ENCODE measurements around the gene SPACA7. TPM values are rescaled to one million over a fixed set of nuclear protein-coding genes. Genes with fewer than 3 reads are reported as not detected.

SPACA7 gene
- total RNA-seq, 1 donor from 2014 or later = not detected

DNA sequence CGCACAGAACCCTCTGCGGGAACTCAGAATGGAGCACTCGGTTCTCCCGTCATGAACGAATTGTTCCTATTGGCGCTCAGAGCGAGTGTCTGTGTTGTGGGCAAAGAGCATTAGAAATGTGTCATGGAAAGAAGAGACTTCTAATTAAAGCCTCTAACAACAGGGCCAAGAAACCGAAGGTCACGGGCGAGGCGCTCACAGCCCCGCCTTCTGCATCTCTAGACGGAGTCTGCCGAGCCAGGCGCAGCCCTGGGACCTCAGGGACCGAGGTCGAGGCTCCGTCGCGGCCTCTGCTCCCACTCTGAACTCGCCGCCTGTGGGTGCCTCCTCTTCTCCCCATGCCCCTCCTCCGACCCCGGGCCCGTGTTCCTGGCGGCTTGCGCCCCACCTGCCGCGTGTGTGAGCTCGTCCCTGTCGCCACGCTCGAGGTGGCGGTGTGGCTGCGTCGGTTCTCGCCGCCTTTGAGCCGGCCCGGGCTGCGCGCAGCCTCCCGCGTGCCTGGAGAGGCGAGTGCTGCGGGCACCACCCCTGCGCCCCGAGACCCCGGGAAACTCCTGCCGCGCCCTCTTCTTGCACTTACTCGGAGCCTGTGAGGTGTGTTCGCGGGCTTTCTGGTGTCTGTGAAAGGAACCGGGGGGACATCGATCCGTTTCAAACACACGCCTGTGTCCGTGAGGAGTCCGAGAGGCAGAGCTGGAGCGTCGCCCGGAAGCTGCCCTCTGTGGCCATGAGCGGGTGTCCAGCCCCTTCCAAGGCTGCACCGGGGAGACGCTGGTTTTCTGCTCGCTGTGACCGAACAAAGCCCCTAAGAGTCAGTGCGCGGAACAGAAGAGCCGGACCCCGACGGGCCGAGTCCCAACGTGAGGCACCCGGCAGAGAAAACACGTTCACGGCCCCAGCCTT lies 45.4 kb upstream of the SPACA7 start:
- Mint-ChIP-seq H3K4me1 (no peaks in the 10 kb centered on the region), H3K9me3 (no peaks in the 10 kb centered on the region), H3K27me3 (ENCODE audit: low read depth) (peaks cover 65% of the 10 kb centered on the region), H3K4me3 (no peak overlapping the region), H3K36me3 (no peaks in the 10 kb centered on the region), H3K27ac (no peak overlapping the region)
- no peak for DNase-seq (ENCODE audit: low spot score in 2 of 2, unreplicated experiment in 2 of 2)
- TF ChIP-seq, protein P1, sequence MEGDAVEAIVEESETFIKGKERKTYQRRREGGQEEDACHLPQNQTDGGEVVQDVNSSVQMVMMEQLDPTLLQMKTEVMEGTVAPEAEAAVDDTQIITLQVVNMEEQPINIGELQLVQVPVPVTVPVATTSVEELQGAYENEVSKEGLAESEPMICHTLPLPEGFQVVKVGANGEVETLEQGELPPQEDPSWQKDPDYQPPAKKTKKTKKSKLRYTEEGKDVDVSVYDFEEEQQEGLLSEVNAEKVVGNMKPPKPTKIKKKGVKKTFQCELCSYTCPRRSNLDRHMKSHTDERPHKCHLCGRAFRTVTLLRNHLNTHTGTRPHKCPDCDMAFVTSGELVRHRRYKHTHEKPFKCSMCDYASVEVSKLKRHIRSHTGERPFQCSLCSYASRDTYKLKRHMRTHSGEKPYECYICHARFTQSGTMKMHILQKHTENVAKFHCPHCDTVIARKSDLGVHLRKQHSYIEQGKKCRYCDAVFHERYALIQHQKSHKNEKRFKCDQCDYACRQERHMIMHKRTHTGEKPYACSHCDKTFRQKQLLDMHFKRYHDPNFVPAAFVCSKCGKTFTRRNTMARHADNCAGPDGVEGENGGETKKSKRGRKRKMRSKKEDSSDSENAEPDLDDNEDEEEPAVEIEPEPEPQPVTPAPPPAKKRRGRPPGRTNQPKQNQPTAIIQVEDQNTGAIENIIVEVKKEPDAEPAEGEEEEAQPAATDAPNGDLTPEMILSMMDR (IDR thresholded peaks at IDR 0.05; ENCODE audit: unreplicated experiment) = no peak

DNA sequence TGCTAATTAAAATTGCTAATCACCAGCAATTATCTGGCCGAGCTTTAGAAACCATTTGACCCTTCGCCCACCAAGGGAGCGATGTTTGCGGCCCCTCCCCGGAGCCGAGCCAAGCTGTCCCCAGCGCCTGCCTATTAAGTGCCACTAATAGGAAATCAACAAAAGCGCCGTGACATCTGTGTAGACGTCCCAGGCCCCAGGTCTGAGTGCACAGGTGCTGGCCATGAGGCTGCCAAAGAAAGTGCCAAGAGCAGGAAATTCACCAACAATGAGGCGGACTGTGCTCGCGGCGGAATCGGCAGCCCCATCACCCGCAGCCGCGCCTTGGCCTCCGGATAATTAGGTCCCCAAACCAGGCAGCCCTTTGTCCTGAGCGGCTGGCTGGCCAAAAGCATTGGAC lies 44.5 kb upstream of the SPACA7 start:
- Mint-ChIP-seq H3K9me3 (peaks cover 5% of the 10 kb centered on the region), H3K27ac (no peak overlapping the region), H3K27me3 (ENCODE audit: low read depth) (peaks cover 59% of the 10 kb centered on the region), H3K36me3 (no peaks in the 10 kb centered on the region), H3K4me1 (no peaks in the 10 kb centered on the region), H3K4me3 (no peak overlapping the region)
- TF ChIP-seq, protein P1 (IDR thresholded peaks at IDR 0.05; ENCODE audit: unreplicated experiment) = no peak
- DNase-seq (ENCODE audit: low spot score in 2 of 2, unreplicated experiment in 2 of 2) = no peak

DNA sequence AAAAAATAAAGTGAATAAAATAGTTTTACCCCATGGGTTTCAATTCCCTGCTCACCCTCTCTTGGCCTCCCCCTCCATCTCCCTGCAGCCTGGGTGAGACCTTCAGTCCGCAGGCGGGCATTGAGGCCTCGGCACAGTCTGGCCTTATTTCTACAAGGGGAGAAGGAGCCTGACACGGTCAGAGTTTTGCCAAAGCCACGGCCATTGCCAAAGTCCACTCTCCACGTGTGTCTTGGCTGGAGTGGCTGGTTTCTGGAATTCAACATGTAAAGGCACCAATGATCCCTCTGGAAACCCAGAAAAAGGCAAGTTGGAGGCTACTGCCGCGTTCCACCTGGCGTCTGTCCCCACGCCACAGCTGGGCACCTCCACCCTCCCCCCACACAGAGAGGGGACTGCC lies 43.4 kb upstream of the SPACA7 start:
- Mint-ChIP-seq H3K4me3 (no peak overlapping the region), H3K27me3 (ENCODE audit: low read depth) (peaks cover 56% of the 10 kb centered on the region), H3K36me3 (no peaks in the 10 kb centered on the region), H3K9me3 (peaks cover 15% of the 10 kb centered on the region), H3K4me1 (no peaks in the 10 kb centered on the region), H3K27ac (no peak overlapping the region)
- DNase-seq (ENCODE audit: low spot score in 2 of 2, unreplicated experiment in 2 of 2) = no peak
- TF ChIP-seq, protein P1 (IDR thresholded peaks at IDR 0.05; ENCODE audit: unreplicated experiment) = no peak

DNA sequence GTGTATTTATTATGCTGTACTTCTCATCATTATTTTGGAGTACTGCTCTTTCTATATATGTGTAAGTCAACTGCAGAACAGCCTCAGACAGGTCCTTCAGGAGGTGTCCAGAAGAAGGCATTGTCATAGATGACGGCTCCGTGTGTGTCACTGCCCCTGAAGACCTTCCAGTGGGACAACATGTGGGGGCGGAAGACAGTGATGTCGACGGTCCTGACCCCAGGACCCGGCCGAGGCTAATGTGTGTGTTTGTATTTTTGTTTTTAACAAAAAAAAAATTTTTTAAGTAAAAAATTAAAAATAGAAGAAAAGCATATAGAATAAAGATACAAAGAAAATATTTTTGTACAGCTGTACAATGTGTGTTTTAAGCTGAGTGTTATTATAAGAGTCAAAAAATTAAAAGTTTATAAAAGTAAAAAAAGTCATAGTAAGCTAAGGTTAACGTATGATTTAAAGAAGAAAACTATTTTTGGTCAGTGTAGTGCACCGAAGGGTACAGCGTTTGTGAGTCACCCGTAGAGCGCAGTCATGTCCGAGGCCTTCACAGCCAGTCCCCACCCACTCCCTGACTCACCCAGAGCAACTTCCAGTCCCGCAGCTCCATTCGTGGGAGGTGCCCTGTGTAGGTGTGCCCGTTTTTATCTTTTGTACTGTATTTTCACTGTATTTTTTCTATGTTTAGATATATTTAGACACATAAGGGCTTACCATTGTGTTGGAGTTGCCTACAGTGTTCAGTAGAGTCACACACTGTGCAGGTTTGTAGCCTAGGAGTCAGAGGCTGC lies 42.2 kb upstream of the SPACA7 start:
- Mint-ChIP-seq H3K4me3 (no peak overlapping the region), H3K4me1 (no peaks in the 10 kb centered on the region), H3K27me3 (ENCODE audit: low read depth) (peaks cover 49% of the 10 kb centered on the region), H3K36me3 (no peaks in the 10 kb centered on the region), H3K27ac (no peak overlapping the region), H3K9me3 (peaks cover 18% of the 10 kb centered on the region)
- TF ChIP-seq, protein P1 (IDR thresholded peaks at IDR 0.05; ENCODE audit: unreplicated experiment) = no peak
- no peak for DNase-seq (ENCODE audit: low spot score in 2 of 2, unreplicated experiment in 2 of 2)

DNA sequence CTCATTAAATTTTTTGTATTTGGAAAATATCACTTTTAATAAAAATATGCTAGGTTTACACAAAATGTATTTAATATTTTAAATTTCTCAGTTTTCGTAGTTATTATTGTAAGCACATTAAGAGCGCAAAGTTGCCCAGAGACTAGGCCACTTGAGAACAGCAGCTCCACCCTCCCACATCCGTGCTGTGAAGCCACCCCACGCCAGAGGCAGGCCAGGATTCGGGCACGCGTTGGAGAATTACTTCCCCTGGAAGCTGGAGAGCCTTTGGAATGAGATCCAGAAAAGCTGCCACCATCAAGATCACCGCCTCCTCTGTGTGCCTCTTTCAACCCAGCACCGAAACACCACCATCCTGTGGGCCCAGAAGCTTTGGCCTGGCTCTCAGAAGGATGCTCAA lies 41.0 kb upstream of the SPACA7 start:
- TF ChIP-seq, protein P1 (IDR thresholded peaks at IDR 0.05; ENCODE audit: unreplicated experiment) = no peak
- Mint-ChIP-seq H3K4me3 (no peak overlapping the region), H3K9me3 (peaks cover 26% of the 10 kb centered on the region), H3K27ac (no peak overlapping the region), H3K36me3 (no peaks in the 10 kb centered on the region), H3K4me1 (no peaks in the 10 kb centered on the region), H3K27me3 (ENCODE audit: low read depth) (peaks cover 55% of the 10 kb centered on the region)
- DNase-seq (ENCODE audit: low spot score in 2 of 2, unreplicated experiment in 2 of 2) = no peak
